Endodermal cell (in vitro differentiated cells): ENCODE data around the gene DENND2A. TPM values are rescaled to one million over a fixed set of nuclear protein-coding genes. Genes with fewer than 3 reads are reported as not detected.
"Not testable (repeated sequence)": the region's sequence is repeated elsewhere in the genome, so short reads cannot be mapped to it uniquely, and the experiment has no call there.

ENCODE experiments used
- DNase-seq: peaks from one replicate; pipeline ENCODE4 v3.0.0-alpha.2; 2017
- H3K27ac ChIP-seq: 2 replicates; pipeline ENCODE4 v1.5.1; 2013; ENCODE audit warnings: mild to moderate bottlenecking, low read depth, low read length, moderate library complexity
- H3K27me3 ChIP-seq: 2 replicates; pipeline ENCODE4 v1.6.1; 2013; ENCODE audit warnings: mild to moderate bottlenecking, low read length, moderate library complexity; ENCODE audit not compliant: insufficient read depth, control insufficient read depth, poor library complexity, severe bottlenecking
- H3K36me3 ChIP-seq: 2 replicates; pipeline ENCODE4 v1.7.0; 2013; ENCODE audit warnings: mild to moderate bottlenecking, low read length, moderate library complexity; ENCODE audit not compliant: control insufficient read depth, insufficient read depth
- H3K4me1 ChIP-seq: one replicate; pipeline ENCODE4 v1.7.0; 2013; ENCODE audit warnings: low read length; ENCODE audit not compliant: control insufficient read depth, insufficient read depth
- H3K4me3 ChIP-seq: 2 replicates; pipeline ENCODE4 v1.5.1; 2013; ENCODE audit warnings: mild to moderate bottlenecking, low read length, moderate library complexity
- H3K9ac ChIP-seq: 2 replicates; pipeline ENCODE4 v1.6.1; 2013; ENCODE audit warnings: mild to moderate bottlenecking, low read length, moderate library complexity; ENCODE audit not compliant: poor library complexity, severe bottlenecking; ENCODE audit errors: extremely low read depth
- H3K9me3 ChIP-seq: 2 replicates; pipeline ENCODE4 v1.6.1; 2013; ENCODE audit warnings: mild to moderate bottlenecking, low read length, moderate library complexity; ENCODE audit not compliant: control insufficient read depth
- H3K27ac Mint-ChIP-seq: 2 replicates; pipeline ENCODE4 v1.8.0; 2020; ENCODE audit warnings: mixed read lengths
- H3K27me3 Mint-ChIP-seq: 2 replicates; pipeline ENCODE4 v1.8.0; 2021; ENCODE audit warnings: mild to moderate bottlenecking, mixed read lengths; ENCODE audit not compliant: insufficient read depth
- H3K36me3 Mint-ChIP-seq: 2 replicates; pipeline ENCODE4 v1.8.0; 2020; ENCODE audit warnings: low read depth, mixed read lengths
- H3K4me1 Mint-ChIP-seq: 2 replicates; pipeline ENCODE4 v1.8.0; 2020; ENCODE audit warnings: mixed read lengths
- H3K4me3 Mint-ChIP-seq: 2 replicates; pipeline ENCODE4 v1.8.0; 2020; ENCODE audit warnings: mild to moderate bottlenecking, moderate library complexity, mixed read lengths
- H3K9me3 Mint-ChIP-seq: 2 replicates; pipeline ENCODE4 v1.8.0; 2020; ENCODE audit warnings: mild to moderate bottlenecking, mixed read lengths
- CTCF ChIP-seq: fragments of 200-600 bp; sonication (generic); conservative IDR thresholded peaks from 2 replicates; pipeline ENCODE4 v1.5.0; 2021; ENCODE audit warnings: antibody characterized with exemption, mild to moderate bottlenecking
- WGBS, 2 experiments: methylation state at CpG; one replicate each; pipeline versions ENCODE4 v1.1.5 to v1.1.7; 2013; ENCODE audit warnings: missing lambda C conversion rate in 2 of 2, mixed read lengths in 1 of 2; ENCODE audit not compliant: insufficient coverage in 1 of 2, insufficient read length in 1 of 2; 5-methylcytosine and 5-hydroxymethylcytosine counted together
- total RNA-seq, 2 donors: library from RNA; stranded (reverse); fragmentation: NEBNext Ultra II Directional in 1 of 2; extraction: Animal tissue kit (Norgen Biotek cat#: 25700) in 1 of 2; gene quantifications; 2 replicates in 1 of 2; 3 replicates in 1 of 2; pipeline ENCODE4 v1.2.1, GENCODE V29; 2021

Gene DENND2A
- total RNA-seq, 2 donors from 2014 or later, result 28.5 to 40.6 TPM

- Histone ChIP-seq H3K9me3 (no peaks in the 10 kb centered on the region), H3K4me3 (no peak overlapping the region), H3K9ac (no peak overlapping the region), H3K4me1 (peaks cover 2% of the 10 kb centered on the region), H3K27me3 (no peaks in the 10 kb centered on the region), H3K27ac (no peak overlapping the region), H3K36me3 (no peaks in the 10 kb centered on the region)
- DNase-seq, result no peak
- TF ChIP-seq CTCF, result no peak
- Mint-ChIP-seq H3K4me3 (no peak overlapping the region), H3K27ac (no peak overlapping the region), H3K9me3 (no peaks in the 10 kb centered on the region), H3K36me3 (no peaks in the 10 kb centered on the region), H3K27me3 (peaks cover 9% of the 10 kb centered on the region), H3K4me1 (no peaks in the 10 kb centered on the region)
- 78 to 87% methylated on average over 2 to 3 of the region's 3 CpGs for WGBS, 2 experiments
Measured at GRCh38 chr7:140669352-140669751, 28.7 kb upstream of the DENND2A start.

GRCh38 chr7:140668641-140669040, 28.0 kb upstream of the DENND2A start:
- Mint-ChIP-seq H3K4me1 (no peaks in the 10 kb centered on the region), H3K36me3 (no peaks in the 10 kb centered on the region), H3K4me3 (no peak overlapping the region), H3K27ac (no peak overlapping the region), H3K9me3 (no peaks in the 10 kb centered on the region), H3K27me3 (peaks cover 8% of the 10 kb centered on the region)
- H3K4me1 ChIP-seq, result no peaks in the 10 kb centered on the region
- H3K36me3 ChIP-seq, result no peaks in the 10 kb centered on the region
- no peak overlapping the region for H3K27ac ChIP-seq
- H3K4me3 ChIP-seq, result no peak overlapping the region
- TF ChIP-seq CTCF, result no peak
- no peaks in the 10 kb centered on the region for H3K9me3 ChIP-seq
- H3K9ac ChIP-seq, result no peak overlapping the region
- H3K27me3 ChIP-seq, result no peaks in the 10 kb centered on the region
- WGBS, 2 experiments, result 100% methylated on average over 1 of the region's 1 CpG; no CpG with 5 or more reads in 1 of the 2 experiments
- no peak for DNase-seq

- Histone ChIP-seq H3K4me1 (no peaks in the 10 kb centered on the region), H3K36me3 (no peaks in the 10 kb centered on the region), H3K27ac (no peak overlapping the region), H3K9ac (no peak overlapping the region), H3K9me3 (no peaks in the 10 kb centered on the region), H3K27me3 (no peaks in the 10 kb centered on the region), H3K4me3 (no peak overlapping the region)
- no peak overlapping the region for H3K27ac Mint-ChIP-seq
- WGBS, 2 experiments, result 95% methylated on average over 1 of the region's 1 CpG; no CpG with 5 or more reads in 1 of the 2 experiments
- no peaks in the 10 kb centered on the region for H3K9me3 Mint-ChIP-seq
- H3K36me3 Mint-ChIP-seq, result no peaks in the 10 kb centered on the region
- no peak for TF ChIP-seq CTCF
- peaks cover 6% of the 10 kb centered on the region for H3K27me3 Mint-ChIP-seq
- H3K4me1 Mint-ChIP-seq, result no peaks in the 10 kb centered on the region
- H3K4me3 Mint-ChIP-seq, result no peak overlapping the region
- DNase-seq, result no peak
Measured at GRCh38 chr7:140667476-140667875, 26.9 kb upstream of the DENND2A start.

GRCh38 chr7:140662938-140663337, 22.3 kb upstream of the DENND2A start:
- not testable (repeated sequence) for H3K27ac ChIP-seq, DNase-seq, H3K36me3 Mint-ChIP-seq, H3K9me3 ChIP-seq, H3K27ac Mint-ChIP-seq, H3K9me3 Mint-ChIP-seq, H3K4me3 Mint-ChIP-seq, H3K36me3 ChIP-seq, H3K4me1 ChIP-seq, H3K4me3 ChIP-seq, H3K9ac ChIP-seq, H3K4me1 Mint-ChIP-seq, H3K27me3 Mint-ChIP-seq, H3K27me3 ChIP-seq
- WGBS, 2 experiments, result 100% methylated on average over 1 of the region's 2 CpGs; no CpG with 5 or more reads in 1 of the 2 experiments
